Hepatocyte (in vitro differentiated cells): ENCODE results near the gene ABCA13.

Source experiments
- CTCF ChIP-seq: fragments of 200-600 bp; sonication (generic); IDR thresholded peaks from 2 replicates; pipeline ENCODE4 v1.5.1; 2016; ENCODE audit warnings: antibody characterized with exemption, mild to moderate bottlenecking; ENCODE audit not compliant: poor library complexity
- EZH2 ChIP-seq: fragments of 200-600 bp; sonication (generic); IDR thresholded peaks from 2 replicates; pipeline ENCODE4 v1.6.1; 2016; ENCODE audit warnings: antibody characterized with exemption, mild to moderate bottlenecking, borderline replicate concordance

DNA sequence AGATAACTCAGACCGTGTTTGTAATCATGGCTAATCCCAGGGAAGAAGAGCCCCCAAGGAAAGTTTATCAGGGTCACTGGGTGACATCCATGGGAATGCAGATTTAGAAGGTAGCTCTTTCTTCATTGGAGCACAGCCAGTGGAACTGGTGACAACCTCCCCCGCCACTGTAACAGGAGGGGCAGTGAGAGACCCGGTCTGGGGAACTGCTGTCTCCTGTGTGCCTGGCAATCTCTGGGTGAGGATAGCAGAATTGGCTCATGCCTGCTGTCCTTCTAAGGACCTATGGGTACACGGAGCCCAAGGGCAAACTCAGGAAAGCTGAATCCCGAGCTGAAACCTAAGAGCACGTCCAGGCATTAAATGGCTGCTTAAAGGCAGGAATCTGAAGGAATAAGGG, 341.6 kb downstream of the ABCA13 start:
- TF ChIP-seq CTCF (no peak), EZH2 (no peak)
